ENCODE data around the gene ZMPSTE24.

The ZMPSTE24 gene

GRCh38 chr1:40264354-40264781 is 6.3 kb downstream of the ZMPSTE24 start:
- DNase-seq (ENCODE audit: low spot score) = no peak

GRCh38 chr1:40265298-40265697 is 7.3 kb downstream of the ZMPSTE24 start:
- no peak for DNase-seq (ENCODE audit: low spot score)

- DNase-seq (ENCODE audit: low spot score) = no peak
Measured at GRCh38 chr1:40265919-40266318, 7.9 kb downstream of the ZMPSTE24 start.

GRCh38 chr1:40266786-40267535 is 8.9 kb downstream of the ZMPSTE24 start:
- DNase-seq (ENCODE audit: low spot score) = no peak

GRCh38 chr1:40267767-40268187 is 9.7 kb downstream of the ZMPSTE24 start:
- no peak for DNase-seq (ENCODE audit: low spot score)

- DNase-seq (ENCODE audit: low spot score) = no peak
Measured at GRCh38 chr1:40268211-40268610, 10.2 kb downstream of the ZMPSTE24 start.

GRCh38 chr1:40270152-40270834 is 12.3 kb downstream of the ZMPSTE24 start:
- no peak for DNase-seq (ENCODE audit: low spot score)

GRCh38 chr1:40272653-40273213 is 14.7 kb downstream of the ZMPSTE24 start:
- DNase-seq (ENCODE audit: low spot score) = no peak

GRCh38 chr1:40273547-40274166 is 15.6 kb downstream of the ZMPSTE24 start:
- no peak for DNase-seq (ENCODE audit: low spot score)

- DNase-seq (ENCODE audit: low spot score) = no peak
Measured at GRCh38 chr1:40274331-40274730, 16.3 kb downstream of the ZMPSTE24 start.

- DNase-seq (ENCODE audit: low spot score) = no peak
Measured at GRCh38 chr1:40276122-40276521, 18.1 kb downstream of the ZMPSTE24 start.

GRCh38 chr1:40281853-40282252 is 23.8 kb downstream of the ZMPSTE24 start:
- no peak for DNase-seq (ENCODE audit: low spot score)

- DNase-seq (ENCODE audit: low spot score) = no peak
Measured at GRCh38 chr1:40291293-40291692, 33.3 kb downstream of the ZMPSTE24 start.

- DNase-seq (ENCODE audit: low spot score) = no peak
Measured at GRCh38 chr1:40299366-40300248, 41.6 kb downstream of the ZMPSTE24 start.

GRCh38 chr1:40300249-40300567 is 42.2 kb downstream of the ZMPSTE24 start:
- DNase-seq (ENCODE audit: low spot score) = no peak

- DNase-seq (ENCODE audit: low spot score) = no peak
Measured at GRCh38 chr1:40300651-40301050, 42.6 kb downstream of the ZMPSTE24 start.

GRCh38 chr1:40301066-40301465 is 43.0 kb downstream of the ZMPSTE24 start:
- DNase-seq (ENCODE audit: low spot score) = no peak

GRCh38 chr1:40301541-40302299 is 43.7 kb downstream of the ZMPSTE24 start:
- no peak for DNase-seq (ENCODE audit: low spot score)

GRCh38 chr1:40302475-40302874 is 44.4 kb downstream of the ZMPSTE24 start:
- no peak for DNase-seq (ENCODE audit: low spot score)

- no peak for DNase-seq (ENCODE audit: low spot score)
Measured at GRCh38 chr1:40303051-40303771, 45.2 kb downstream of the ZMPSTE24 start.

Data from cerebellar cortex (tissue), 1 donor.